Activated CD8-positive, alpha-beta memory T cell treated with anti-CD3 and anti-CD28 coated beads for 36 hours (primary cell): ENCODE results near the gene ATOX1. TPM values are rescaled to one million over a fixed set of nuclear protein-coding genes. Genes with fewer than 3 reads are reported as not detected.
"Not testable (repeated sequence)": the region's sequence is repeated elsewhere in the genome, so short reads cannot be mapped to it uniquely, and the experiment has no call there.

Experiments
- CTCF ChIA-PET: fragments of 350-600 bp; sonication (Branson Sonifier 250); formaldehyde crosslinking; loops from one replicate; lab custom pipeline; 2021; ENCODE audit warnings: antibody characterized with exemption; lab: Charles Lee
- POLR2A ChIA-PET: fragments of 350-600 bp; sonication (Branson Sonifier 250); formaldehyde crosslinking; loops from one replicate; lab custom pipeline; 2021; ENCODE audit warnings: antibody characterized with exemption; lab: Charles Lee
- total RNA-seq, 2 experiments: library from RNA; stranded (reverse); gene quantifications; one replicate each; pipeline ENCODE4 v1.2.3, GENCODE V29; 2021

ATOX1 gene
- total RNA-seq, 2 experiments from 2014 or later, result 110 to 111 TPM

GRCh38 chr5:151718153-151718552 is 40.3 kb downstream of the ATOX1 start:
- CTCF ChIA-PET, result interaction anchor here (1.0 kb wide), 1 partner anchor 59 kb away, joined by 4 read pairs; no protein-coding TSS in a partner anchor

GRCh38 chr5:151717416-151717815 is 41.0 kb downstream of the ATOX1 start:
- ChIA-PET POLR2A (no interaction called here), CTCF (no interaction called here)

More at GRCh38 chr5:151718153-151718552, 40.3 kb downstream of the ATOX1 start:
- POLR2A ChIA-PET, result no interaction called here

GRCh38 chr5:151709109-151709735 is 49.2 kb downstream of the ATOX1 start:
- ChIA-PET CTCF (no interaction called here), POLR2A (no interaction called here)

- ChIA-PET CTCF (interaction anchor here (0.9 kb wide), 1 partner anchor 8 kb away, joined by 3 read pairs; no protein-coding TSS in a partner anchor), POLR2A (no interaction called here)
These were observed 50.3 kb downstream of the ATOX1 start for GRCh38 chr5:151708126-151708525.

GRCh38 chr5:151707567-151707966 is 50.9 kb downstream of the ATOX1 start:
- ChIA-PET POLR2A (no interaction called here), CTCF (no interaction called here)

GRCh38 chr5:151706906-151707305 is 51.5 kb downstream of the ATOX1 start:
- POLR2A ChIA-PET, result no interaction called here
- CTCF ChIA-PET, result interaction anchor here (1.8 kb wide), 1 partner anchor 9 kb away, joined by 4 read pairs; no protein-coding TSS in a partner anchor

GRCh38 chr5:151703780-151704179 is 54.7 kb downstream of the ATOX1 start:
- ChIA-PET POLR2A (no interaction called here), CTCF (no interaction called here)

- CTCF ChIA-PET, result no interaction called here
- POLR2A ChIA-PET, result no interaction called here
These were observed 55.2 kb downstream of the ATOX1 start for GRCh38 chr5:151703227-151703626.

- ChIA-PET POLR2A (no interaction called here), CTCF (no interaction called here)
These were observed 57.6 kb downstream of the ATOX1 start for GRCh38 chr5:151700820-151701219.

GRCh38 chr5:151700296-151700695 is 58.1 kb downstream of the ATOX1 start:
- CTCF ChIA-PET, result no interaction called here
- POLR2A ChIA-PET, result interaction anchor here (0.6 kb wide), 1 partner anchor 49 kb away, joined by 3 read pairs; no protein-coding TSS in a partner anchor

- CTCF ChIA-PET, result no interaction called here
- POLR2A ChIA-PET, result no interaction called here
These were observed 59.1 kb downstream of the ATOX1 start for GRCh38 chr5:151699071-151699901.

- CTCF ChIA-PET, POLR2A ChIA-PET: not testable (repeated sequence)
These were observed 60.4 kb downstream of the ATOX1 start for GRCh38 chr5:151698081-151698480.

- CTCF ChIA-PET, result no interaction called here
These were observed 61.0 kb downstream of the ATOX1 start for GRCh38 chr5:151697452-151697851.

GRCh38 chr5:151696470-151697061 is 61.9 kb downstream of the ATOX1 start:
- ChIA-PET CTCF (no interaction called here), POLR2A (no interaction called here)

More at GRCh38 chr5:151697452-151697851, 61.0 kb downstream of the ATOX1 start:
- POLR2A ChIA-PET, result no interaction called here

- ChIA-PET POLR2A (no interaction called here), CTCF (no interaction called here)
These were observed 63.0 kb downstream of the ATOX1 start for GRCh38 chr5:151695464-151695863.

- ChIA-PET CTCF (no interaction called here), POLR2A (no interaction called here)
These were observed 64.4 kb downstream of the ATOX1 start for GRCh38 chr5:151694035-151694485.
